Putamen (tissue), 1 donor: ENCODE data around the gene EEF1E1.

Experiments used
- DNase-seq: peaks from one replicate; pipeline ENCODE4 v3.0.0-alpha.2; 2016; ENCODE audit warnings: low spot score

EEF1E1 gene

GRCh38 chr6:8087870-8088754 lies 14.2 kb downstream of the EEF1E1 start:
- no peak for DNase-seq

DNA sequence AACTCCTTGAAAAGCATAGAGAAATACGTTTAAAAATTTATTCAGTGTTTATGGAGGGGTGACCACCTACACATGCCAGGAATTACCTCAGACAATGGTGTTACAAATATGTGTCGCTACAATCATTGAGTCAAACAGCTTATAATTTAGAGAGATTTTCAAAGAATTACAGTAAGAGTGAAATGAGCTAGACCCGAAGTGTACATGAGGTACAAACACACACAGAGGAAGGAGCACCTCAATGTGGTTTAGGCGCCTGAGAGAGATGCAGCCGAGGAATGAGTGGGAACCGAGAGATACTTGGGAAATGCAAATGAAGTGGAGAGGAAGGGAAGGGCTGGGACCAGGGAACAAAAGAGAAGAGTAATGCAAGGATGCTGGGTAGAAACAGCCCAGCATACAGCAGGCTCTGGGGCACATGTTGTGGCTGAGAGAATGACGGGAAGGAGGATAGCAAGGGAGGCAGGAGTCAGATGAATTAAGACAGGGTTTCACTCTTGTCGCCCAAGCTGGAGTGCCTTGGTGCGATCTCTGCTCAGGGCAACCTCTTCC lies 15.5 kb downstream of the EEF1E1 start:
- no peak for DNase-seq

DNA sequence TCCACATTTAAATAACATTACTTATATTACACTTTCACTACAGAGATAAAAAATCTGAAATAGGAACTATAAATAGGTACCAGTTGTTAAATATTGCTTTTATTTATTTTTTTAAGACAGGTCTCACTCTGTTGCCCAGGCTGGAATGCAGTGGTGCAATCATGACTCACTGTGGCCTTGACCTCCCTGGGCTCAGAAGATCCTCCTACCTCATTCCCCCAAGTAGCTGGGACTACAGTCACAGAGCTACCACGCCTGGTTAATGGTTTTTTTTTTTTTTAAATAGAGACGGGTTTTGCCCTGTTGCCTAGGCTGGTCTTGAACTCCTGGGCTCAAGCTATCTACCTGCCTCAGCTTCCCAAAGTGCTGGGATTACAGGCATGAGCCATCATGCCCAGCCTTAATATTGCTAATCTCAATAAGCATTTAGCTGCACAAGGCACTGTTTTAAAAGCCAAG lies 17.3 kb downstream of the EEF1E1 start:
- no peak for DNase-seq

DNA sequence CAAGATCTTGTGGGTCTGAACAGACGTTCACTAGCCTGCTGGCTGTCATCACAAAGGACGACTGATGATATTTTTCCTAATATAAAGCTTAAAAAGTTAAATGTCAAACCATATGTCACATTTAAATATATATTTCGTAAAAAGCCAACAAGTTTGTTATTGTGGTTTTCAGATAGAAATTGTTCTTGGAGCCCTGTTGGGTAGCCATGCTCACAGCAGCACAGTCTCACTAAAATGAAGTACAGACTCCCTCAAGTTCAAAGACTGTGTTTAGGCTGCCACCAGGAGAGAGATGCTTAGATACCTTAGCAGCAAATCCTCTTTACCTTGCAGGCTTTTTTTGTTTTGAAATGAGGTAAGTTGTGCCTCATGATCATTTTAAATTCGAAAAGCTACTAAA lies 17.8 kb downstream of the EEF1E1 start:
- no peak for DNase-seq

DNA sequence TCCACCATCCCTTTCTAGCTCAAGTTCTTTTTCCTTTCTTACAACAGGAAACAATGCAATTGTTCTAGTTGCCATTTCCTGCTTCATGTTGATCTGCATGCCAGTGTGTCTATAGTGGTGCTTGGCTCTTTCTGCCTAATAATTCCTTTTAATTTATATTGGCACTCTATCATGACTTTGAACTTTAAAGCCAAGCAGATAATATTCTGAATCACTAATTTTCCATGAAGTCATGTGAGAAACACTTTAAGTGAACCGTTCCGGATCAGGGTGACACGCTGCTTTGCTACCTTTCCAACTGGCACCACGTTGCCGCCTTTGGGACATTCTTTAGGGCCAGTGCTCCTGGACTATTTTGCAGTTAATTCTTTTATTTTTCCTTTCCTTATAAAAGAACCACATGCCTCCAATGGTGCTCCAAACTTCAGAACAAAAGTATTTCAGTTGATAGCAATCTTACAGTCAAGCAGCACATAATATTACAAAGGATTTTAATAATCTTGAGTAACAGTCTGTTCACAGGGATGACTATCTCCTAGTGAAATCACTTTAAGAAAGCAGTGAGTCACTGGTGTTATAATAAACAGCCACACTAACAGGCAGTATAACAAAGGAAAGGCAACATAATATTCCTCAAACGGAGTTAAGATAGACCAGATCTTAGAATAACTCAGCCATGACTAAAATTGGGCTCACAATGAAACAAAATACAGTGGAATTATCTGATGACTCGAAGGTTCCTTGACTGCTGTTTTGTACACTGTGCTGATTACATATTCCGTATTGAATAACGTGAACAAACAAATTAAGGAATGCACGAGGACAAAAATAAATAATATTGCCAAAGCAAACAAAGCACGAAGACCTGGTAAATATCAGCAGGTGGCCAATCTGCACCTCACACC lies 19.1 kb downstream of the EEF1E1 start:
- DNase-seq = no peak

DNA sequence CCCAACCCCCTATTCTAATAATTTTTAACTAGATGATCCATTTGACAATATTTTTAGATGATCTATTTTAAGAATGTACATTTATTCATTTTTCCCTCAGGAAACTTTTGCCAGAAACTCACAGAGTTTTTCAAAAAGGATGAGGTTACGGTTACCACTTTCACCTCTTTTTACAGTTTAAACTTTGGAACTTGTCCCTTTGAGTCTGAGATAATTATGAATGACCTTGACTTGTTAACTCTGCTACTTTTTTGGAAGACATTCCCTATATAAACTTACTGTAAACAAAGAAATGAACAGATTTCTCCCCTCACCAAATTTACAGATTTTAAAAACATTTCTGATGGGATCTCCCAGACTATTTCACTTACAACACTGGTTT lies 19.8 kb downstream of the EEF1E1 start:
- DNase-seq = no peak

DNA sequence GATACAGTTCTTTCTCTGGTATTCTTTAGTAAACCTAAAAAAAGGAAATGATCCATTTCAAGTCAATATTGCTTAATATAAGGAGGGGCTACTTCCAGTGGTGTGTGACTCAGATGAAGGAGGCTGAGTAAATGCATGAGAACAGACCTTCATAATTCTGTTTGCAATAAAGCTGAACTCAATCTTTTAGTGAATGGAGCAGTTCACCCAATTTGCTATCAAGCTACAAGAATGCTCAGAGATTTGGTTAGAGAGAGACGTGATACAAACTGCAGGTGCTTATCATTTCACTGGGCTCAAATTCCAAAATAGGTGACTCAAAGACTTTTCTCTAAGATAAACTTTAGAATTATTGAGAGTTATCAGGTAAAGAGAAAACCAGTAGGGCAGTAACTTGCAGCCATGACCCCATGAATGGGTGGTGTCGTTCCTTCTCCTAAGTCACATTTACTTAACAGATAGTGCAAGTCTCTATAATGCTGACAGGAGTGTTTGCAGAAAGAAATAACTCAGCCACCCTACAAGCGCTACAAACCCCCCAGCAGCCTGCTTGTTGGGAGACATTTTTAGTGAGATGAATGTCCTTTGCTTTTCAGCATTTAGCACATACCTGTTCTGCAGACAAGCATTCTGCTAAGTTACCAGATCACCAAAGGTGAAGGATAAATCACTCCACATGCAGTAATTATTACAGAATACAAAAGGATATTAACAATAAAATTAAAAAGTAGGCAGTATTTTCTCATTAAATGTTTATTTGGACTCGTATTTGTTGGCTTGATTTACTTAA lies 21.8 kb downstream of the EEF1E1 start:
- no peak for DNase-seq

DNA sequence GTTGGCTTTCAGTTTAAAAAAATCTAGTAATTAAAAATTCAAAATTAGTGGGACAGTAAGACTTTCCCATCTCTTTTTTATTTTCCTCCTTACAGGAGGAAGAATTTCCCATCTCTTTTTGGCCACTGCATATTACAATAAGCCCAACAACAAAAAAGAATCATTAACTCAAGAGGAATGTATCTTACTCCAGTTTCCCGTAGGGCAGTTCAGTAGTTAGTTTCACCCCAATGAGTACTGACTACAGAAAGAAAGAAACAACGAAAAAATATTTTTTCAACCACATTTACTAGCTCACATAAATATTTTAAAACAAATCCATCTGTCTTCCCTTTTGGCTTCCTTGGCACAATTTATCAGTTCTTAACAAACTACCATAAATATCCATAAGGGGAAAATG lies 23.2 kb downstream of the EEF1E1 start:
- no peak for DNase-seq

DNA sequence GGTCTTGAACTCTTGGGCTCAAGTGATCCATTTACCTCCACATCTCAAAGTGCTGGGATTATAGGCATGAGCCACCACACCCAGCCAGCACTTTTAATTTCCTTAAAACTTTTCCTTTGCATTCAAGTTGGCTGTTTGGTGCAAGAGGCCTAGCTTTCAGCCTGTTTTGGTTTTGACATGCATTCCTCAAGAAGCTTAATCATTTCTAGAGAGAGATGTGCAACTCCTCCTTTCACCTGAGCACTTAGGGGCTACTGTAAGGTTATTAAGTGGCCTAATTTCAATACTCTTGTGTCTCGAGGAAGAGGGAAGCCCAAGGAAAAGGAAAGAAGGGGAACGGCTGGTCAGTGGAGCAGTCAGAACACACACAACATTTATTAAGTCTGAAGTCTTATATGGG lies 24.4 kb downstream of the EEF1E1 start:
- no peak for DNase-seq

DNA sequence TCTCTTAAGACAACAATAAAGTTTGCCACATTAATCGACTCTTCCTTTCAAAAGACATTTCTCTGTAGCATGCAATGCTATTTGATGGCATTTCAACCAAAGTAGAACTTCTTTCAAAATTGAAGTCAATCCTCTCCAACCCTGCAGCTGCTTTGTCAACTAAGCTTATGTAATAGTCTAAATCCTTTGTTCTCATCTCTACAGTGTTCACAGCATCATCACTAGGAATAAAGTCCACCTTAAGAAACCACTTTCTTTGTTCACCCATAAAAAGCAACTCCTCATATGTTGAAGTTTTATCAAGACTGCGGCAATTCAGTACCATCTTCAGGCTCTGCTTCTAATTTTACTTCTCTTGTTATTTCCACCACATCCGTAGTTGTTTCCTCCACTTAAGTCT lies 26.6 kb downstream of the EEF1E1 start:
- DNase-seq = no peak

GRCh38 chr6:8075185-8075584 lies 27.2 kb downstream of the EEF1E1 start:
- DNase-seq = no peak

DNA sequence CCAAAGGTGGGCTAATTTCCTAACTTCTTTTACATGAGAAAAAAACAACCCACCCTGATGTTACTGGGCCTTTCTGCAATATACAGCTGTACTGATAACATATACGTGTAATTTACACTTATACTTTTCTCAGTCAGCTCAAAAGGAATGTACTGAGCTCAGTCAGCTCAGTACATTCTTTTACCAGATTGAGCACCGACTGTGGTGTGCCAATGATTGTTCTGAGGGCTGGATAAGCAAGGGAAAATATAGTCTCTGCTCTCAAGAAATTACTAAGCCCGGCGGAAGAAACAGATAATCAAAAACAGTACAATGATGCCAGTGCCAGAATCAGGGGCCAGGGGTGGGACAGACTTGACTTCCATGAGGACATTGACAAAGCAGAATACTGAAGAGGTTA lies 28.1 kb downstream of the EEF1E1 start:
- no peak for DNase-seq

GRCh38 chr6:8073758-8074157 lies 28.6 kb downstream of the EEF1E1 start:
- no peak for DNase-seq

- no peak for DNase-seq
These were observed 31.6 kb downstream of the EEF1E1 start for GRCh38 chr6:8070718-8071117.

DNA sequence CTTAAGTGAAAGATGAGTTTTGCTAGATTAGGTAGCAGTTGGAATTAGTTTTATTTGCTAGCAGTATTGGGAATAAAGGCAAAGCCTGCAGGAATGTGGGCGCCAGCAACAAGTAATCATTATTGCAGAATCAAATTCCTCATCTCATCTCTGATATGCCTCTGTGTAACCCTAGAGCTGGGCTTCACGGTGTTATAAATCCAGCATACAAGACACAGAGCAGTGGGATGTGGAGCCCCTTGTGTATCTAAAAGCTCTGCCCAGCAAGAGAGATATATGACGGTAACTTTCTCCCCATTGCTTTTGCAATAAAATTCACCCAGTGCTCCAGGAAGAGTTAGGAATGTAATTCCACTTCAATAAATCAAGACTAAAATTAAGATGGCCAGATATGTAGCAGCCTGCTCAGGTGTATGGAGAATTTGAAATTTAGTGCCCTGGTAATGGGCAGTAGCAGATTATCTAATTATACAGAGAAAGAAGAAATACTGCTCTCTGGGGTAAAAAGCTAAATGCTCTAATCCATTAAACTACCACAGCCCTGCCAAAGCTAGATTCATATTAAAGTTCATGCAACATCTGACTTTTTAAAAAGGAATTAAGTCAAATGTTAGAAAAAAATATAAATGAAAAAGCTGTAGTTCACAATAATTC lies 32.6 kb downstream of the EEF1E1 start:
- no peak for DNase-seq

- no peak for DNase-seq
These were observed 33.2 kb downstream of the EEF1E1 start for GRCh38 chr6:8069151-8069550.

DNA sequence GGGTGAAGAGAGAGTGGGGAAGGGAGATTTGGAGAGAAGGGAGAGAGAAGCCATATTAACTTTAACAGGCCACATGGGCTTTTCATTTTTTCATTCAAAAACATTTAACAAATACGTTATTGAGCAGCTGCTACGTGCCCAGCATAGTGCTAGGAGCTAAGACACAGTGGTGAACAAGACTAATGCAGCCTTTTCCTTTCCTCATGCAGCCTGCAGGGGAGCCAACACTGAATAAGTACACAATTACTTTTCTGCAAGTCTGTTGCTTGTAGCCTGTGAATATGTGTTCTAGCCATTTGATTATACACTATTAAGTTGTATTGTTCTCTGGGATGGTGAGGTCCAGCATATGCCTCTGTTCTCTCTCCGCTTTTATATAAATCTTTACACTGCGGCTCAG lies 36.2 kb downstream of the EEF1E1 start:
- DNase-seq = peak; percentile 0

GRCh38 chr6:8065519-8065911 lies 36.8 kb downstream of the EEF1E1 start:
- DNase-seq = peak; percentile 61

DNA sequence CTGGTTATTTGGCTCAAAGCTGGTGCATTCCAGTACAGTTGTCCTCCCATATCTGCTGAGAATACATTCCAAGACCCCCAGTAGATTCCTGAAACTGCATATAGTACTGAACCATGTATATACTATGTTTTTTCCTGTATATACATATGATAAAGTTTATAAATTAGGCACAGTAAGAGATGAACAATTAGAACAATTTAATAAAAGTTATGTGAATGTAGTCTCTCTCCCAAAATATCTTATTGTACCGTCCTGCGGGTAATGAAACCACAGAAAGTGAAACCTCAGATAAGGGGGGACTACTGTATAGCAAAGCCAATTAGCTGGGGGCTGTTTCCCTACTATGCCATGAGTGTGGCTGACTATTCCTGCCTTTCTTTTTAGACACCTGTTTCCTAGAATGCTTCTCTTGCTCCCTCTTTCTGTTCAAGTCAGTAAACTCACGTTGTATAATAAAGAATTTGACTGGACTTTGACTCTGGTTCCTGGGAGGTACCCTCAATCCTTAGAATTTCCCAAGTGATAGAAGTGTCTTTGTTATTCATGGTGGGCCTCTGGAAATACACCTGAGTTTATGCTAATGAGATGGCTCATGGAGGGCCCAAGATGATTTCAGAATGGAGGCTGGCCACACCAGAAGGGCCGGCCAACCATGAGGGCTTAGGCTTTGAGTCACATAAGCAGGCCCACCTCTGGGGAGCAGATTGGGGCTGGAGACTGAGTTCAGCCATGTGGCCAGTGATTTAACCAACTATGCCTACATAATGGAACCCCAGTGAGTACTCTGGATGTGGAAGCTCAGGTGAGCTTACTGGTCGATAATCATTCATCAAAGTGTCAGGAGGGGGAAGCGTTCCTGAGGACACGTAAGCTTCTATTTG lies 37.5 kb downstream of the EEF1E1 start:
- DNase-seq = no peak
